Measurements from ENCODE around the gene BCR. TPM values are rescaled to one million over a fixed set of nuclear protein-coding genes. Genes with fewer than 3 reads are reported as not detected.

The BCR gene
- polyA plus RNA-seq, 1 donor from 2014 or later = 57.5 TPM

GRCh38 chr22:23168391-23169042 is 11.8 kb upstream of the BCR start:
- no peak overlapping the region for H3K9ac ChIP-seq (ENCODE audit: low read length)
- no peaks in the 10 kb centered on the region for H3K9me3 ChIP-seq (ENCODE audit: low read length)
- no peaks in the 10 kb centered on the region for H3K36me3 ChIP-seq (ENCODE audit: insufficient read depth, low read length)
- H3K27me3 ChIP-seq (ENCODE audit: insufficient read depth, low read depth, low read length) = no peaks in the 10 kb centered on the region
- no peaks in the 10 kb centered on the region for H3K9me2 ChIP-seq (ENCODE audit: insufficient read depth, low read length)
- H4K20me1 ChIP-seq (ENCODE audit: insufficient read depth) = no peaks in the 10 kb centered on the region
- no peaks in the 10 kb centered on the region for H3K79me2 ChIP-seq (replicated peaks; ENCODE audit: insufficient read depth, low read length)
- H3K27ac ChIP-seq (ENCODE audit: low read length) = no peak overlapping the region
- no peak overlapping the region for H2AFZ ChIP-seq (ENCODE audit: low read depth, low read length)
- H3F3A ChIP-seq (ENCODE audit: insufficient read depth, low read length, poor library complexity, severe bottlenecking) = no peaks in the 10 kb centered on the region
- H3K4me2 ChIP-seq (ENCODE audit: low read length) = no peak overlapping the region
- TF ChIP-seq SMC3 (conservative IDR thresholded peaks at IDR 0.05; ENCODE audit: poor library complexity) (no peak), EP300 (conservative IDR thresholded peaks at IDR 0.05; ENCODE audit: poor library complexity, severe bottlenecking) (no peak), MXI1 (conservative IDR thresholded peaks at IDR 0.05; ENCODE audit: poor library complexity, severe bottlenecking) (no peak), TAF1 (IDR thresholded peaks at IDR 0.05; ENCODE audit: low read depth) (no peak)
- TF ChIP-seq, protein P1, sequence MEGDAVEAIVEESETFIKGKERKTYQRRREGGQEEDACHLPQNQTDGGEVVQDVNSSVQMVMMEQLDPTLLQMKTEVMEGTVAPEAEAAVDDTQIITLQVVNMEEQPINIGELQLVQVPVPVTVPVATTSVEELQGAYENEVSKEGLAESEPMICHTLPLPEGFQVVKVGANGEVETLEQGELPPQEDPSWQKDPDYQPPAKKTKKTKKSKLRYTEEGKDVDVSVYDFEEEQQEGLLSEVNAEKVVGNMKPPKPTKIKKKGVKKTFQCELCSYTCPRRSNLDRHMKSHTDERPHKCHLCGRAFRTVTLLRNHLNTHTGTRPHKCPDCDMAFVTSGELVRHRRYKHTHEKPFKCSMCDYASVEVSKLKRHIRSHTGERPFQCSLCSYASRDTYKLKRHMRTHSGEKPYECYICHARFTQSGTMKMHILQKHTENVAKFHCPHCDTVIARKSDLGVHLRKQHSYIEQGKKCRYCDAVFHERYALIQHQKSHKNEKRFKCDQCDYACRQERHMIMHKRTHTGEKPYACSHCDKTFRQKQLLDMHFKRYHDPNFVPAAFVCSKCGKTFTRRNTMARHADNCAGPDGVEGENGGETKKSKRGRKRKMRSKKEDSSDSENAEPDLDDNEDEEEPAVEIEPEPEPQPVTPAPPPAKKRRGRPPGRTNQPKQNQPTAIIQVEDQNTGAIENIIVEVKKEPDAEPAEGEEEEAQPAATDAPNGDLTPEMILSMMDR (IDR thresholded peaks at IDR 0.05; ENCODE audit: poor library complexity, severe bottlenecking) = no peak
- no peak overlapping the region for H3K4me3 ChIP-seq (ENCODE audit: low read length)

GRCh38 chr22:23169043-23169406 is 11.3 kb upstream of the BCR start:
- no peak overlapping the region for H3K4me3 ChIP-seq (ENCODE audit: low read length)
- no peaks in the 10 kb centered on the region for H3K36me3 ChIP-seq (ENCODE audit: insufficient read depth, low read length)
- no peak overlapping the region for H3K4me2 ChIP-seq (ENCODE audit: low read length)
- no peaks in the 10 kb centered on the region for H3F3A ChIP-seq (ENCODE audit: insufficient read depth, low read length, poor library complexity, severe bottlenecking)
- no peaks in the 10 kb centered on the region for H3K9me3 ChIP-seq (ENCODE audit: low read length)
- no peaks in the 10 kb centered on the region for H3K27me3 ChIP-seq (ENCODE audit: insufficient read depth, low read depth, low read length)
- no peak overlapping the region for H3K27ac ChIP-seq (ENCODE audit: low read length)
- no peak overlapping the region for H3K9ac ChIP-seq (ENCODE audit: low read length)
- H3K79me2 ChIP-seq (replicated peaks; ENCODE audit: insufficient read depth, low read length) = no peaks in the 10 kb centered on the region
- no peak overlapping the region for H2AFZ ChIP-seq (ENCODE audit: low read depth, low read length)
- TF ChIP-seq TAF1 (IDR thresholded peaks at IDR 0.05; ENCODE audit: low read depth) = no peak
- TF ChIP-seq EP300 (conservative IDR thresholded peaks at IDR 0.05; ENCODE audit: poor library complexity, severe bottlenecking) = no peak
- TF ChIP-seq, protein P1 (IDR thresholded peaks at IDR 0.05; ENCODE audit: poor library complexity, severe bottlenecking) = no peak
- TF ChIP-seq MXI1 (conservative IDR thresholded peaks at IDR 0.05; ENCODE audit: poor library complexity, severe bottlenecking) = no peak
- TF ChIP-seq POLR2AphosphoS5 (IDR thresholded peaks at IDR 0.05) = no peak
- TF ChIP-seq SMC3 (conservative IDR thresholded peaks at IDR 0.05; ENCODE audit: poor library complexity) = no peak
- no peak for TF ChIP-seq RAD21 (conservative IDR thresholded peaks at IDR 0.05)
- TF ChIP-seq REST (IDR thresholded peaks at IDR 0.05; ENCODE audit: borderline replicate concordance) = no peak
- no peak for TF ChIP-seq EZH2 (IDR thresholded peaks at IDR 0.05; ENCODE audit: borderline replicate concordance, insufficient read depth, low read length, poor library complexity, severe bottlenecking)
- H4K20me1 ChIP-seq (ENCODE audit: insufficient read depth) = no peaks in the 10 kb centered on the region
- H3K9me2 ChIP-seq (ENCODE audit: insufficient read depth, low read length) = no peaks in the 10 kb centered on the region
